Panc1 (cell line): ENCODE measurements around the gene FPR3.

Experiments
- POLR2AphosphoS5 ChIP-seq: IDR thresholded peaks from 2 replicates; pipeline ENCODE4 v1.6.1; 2012; ENCODE audit warnings: mild to moderate bottlenecking, low read depth, low read length, moderate library complexity
- TF ChIP-seq, protein P1 (sequence below): fragments of 450-650 bp; IDR thresholded peaks from 2 replicates; pipeline ENCODE4 v1.5.1; 2017; ENCODE audit warnings: mild to moderate bottlenecking
- TF ChIP-seq, protein P2 (sequence below), 2 experiments: IDR thresholded peaks; 2 replicates each; pipeline ENCODE4 v1.6.1; 2011 to 2012; ENCODE audit warnings: low read depth in 2 of 2, control low read depth in 1 of 2, low read length in 1 of 2, mild to moderate bottlenecking in 1 of 2, moderate library complexity in 1 of 2; ENCODE audit not compliant: insufficient read depth in 1 of 2

- TF ChIP-seq, protein P1, sequence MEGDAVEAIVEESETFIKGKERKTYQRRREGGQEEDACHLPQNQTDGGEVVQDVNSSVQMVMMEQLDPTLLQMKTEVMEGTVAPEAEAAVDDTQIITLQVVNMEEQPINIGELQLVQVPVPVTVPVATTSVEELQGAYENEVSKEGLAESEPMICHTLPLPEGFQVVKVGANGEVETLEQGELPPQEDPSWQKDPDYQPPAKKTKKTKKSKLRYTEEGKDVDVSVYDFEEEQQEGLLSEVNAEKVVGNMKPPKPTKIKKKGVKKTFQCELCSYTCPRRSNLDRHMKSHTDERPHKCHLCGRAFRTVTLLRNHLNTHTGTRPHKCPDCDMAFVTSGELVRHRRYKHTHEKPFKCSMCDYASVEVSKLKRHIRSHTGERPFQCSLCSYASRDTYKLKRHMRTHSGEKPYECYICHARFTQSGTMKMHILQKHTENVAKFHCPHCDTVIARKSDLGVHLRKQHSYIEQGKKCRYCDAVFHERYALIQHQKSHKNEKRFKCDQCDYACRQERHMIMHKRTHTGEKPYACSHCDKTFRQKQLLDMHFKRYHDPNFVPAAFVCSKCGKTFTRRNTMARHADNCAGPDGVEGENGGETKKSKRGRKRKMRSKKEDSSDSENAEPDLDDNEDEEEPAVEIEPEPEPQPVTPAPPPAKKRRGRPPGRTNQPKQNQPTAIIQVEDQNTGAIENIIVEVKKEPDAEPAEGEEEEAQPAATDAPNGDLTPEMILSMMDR = no peak
- TF ChIP-seq, protein P2, sequence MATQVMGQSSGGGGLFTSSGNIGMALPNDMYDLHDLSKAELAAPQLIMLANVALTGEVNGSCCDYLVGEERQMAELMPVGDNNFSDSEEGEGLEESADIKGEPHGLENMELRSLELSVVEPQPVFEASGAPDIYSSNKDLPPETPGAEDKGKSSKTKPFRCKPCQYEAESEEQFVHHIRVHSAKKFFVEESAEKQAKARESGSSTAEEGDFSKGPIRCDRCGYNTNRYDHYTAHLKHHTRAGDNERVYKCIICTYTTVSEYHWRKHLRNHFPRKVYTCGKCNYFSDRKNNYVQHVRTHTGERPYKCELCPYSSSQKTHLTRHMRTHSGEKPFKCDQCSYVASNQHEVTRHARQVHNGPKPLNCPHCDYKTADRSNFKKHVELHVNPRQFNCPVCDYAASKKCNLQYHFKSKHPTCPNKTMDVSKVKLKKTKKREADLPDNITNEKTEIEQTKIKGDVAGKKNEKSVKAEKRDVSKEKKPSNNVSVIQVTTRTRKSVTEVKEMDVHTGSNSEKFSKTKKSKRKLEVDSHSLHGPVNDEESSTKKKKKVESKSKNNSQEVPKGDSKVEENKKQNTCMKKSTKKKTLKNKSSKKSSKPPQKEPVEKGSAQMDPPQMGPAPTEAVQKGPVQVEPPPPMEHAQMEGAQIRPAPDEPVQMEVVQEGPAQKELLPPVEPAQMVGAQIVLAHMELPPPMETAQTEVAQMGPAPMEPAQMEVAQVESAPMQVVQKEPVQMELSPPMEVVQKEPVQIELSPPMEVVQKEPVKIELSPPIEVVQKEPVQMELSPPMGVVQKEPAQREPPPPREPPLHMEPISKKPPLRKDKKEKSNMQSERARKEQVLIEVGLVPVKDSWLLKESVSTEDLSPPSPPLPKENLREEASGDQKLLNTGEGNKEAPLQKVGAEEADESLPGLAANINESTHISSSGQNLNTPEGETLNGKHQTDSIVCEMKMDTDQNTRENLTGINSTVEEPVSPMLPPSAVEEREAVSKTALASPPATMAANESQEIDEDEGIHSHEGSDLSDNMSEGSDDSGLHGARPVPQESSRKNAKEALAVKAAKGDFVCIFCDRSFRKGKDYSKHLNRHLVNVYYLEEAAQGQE (IDR thresholded peaks at IDR 0.05; ENCODE audit: insufficient read depth in 1 of 2, low read depth in 2 of 2, low read length in 1 of 2) = no peak
- no peak for TF ChIP-seq POLR2AphosphoS5
Measured at GRCh38 chr19:51821456-51821855, 26.5 kb downstream of the FPR3 start.
